GM18519 (cell line): Measurements from ENCODE around the gene EMP1.
A peak's percentile ranks its signal among the peaks of the same experiment; 100 is the strongest.
"Not testable (repeated sequence)": the region's sequence is repeated elsewhere in the genome, so short reads cannot be mapped to it uniquely, and the experiment has no call there.

Experiments
- ATAC-seq: cut with Tn5 transposase; IDR thresholded peaks from one replicate; pipeline ENCODE4 v1.9.1; 2021; ENCODE audit warnings: mild to moderate bottlenecking, moderate library complexity; ENCODE audit not compliant: unreplicated experiment, low FRiP score

EMP1 gene

DNA sequence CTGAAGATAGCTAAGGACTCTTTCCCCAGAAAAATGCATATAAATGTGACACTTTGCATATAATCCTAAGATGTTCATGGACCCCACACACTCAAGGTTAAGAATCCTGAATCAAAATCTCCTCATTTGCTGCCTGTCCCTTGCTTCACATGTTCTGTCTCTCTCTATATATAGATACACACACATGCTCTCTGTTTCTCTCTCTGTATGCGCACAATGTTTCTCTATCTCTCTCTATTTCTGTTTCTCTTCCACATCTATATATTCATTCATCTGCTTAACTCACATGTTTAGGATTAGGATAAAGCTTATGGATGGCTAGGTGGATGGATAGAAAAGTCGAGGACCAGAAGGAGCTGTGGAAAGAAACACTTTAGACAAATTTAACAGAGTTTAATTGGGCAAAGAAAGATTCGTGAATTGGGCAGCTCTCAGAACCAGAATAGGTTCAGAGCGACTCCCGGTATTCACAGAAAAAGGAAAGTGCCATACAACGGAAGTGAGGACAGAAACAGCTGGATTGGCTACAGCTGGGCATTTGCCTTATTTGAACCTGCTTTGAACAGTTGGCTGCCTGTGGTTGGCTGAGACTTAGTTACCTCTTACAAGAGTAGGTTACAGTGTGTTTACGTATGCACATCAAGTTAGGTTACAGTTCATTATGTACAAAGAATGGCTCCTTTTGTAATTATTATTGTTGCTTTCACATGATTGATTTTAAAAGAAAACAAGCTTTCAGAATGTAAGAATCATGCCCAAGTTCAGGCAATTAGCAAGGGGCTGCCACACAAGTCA lies 57.6 kb downstream of the EMP1 start:
- no peak for ATAC-seq

DNA sequence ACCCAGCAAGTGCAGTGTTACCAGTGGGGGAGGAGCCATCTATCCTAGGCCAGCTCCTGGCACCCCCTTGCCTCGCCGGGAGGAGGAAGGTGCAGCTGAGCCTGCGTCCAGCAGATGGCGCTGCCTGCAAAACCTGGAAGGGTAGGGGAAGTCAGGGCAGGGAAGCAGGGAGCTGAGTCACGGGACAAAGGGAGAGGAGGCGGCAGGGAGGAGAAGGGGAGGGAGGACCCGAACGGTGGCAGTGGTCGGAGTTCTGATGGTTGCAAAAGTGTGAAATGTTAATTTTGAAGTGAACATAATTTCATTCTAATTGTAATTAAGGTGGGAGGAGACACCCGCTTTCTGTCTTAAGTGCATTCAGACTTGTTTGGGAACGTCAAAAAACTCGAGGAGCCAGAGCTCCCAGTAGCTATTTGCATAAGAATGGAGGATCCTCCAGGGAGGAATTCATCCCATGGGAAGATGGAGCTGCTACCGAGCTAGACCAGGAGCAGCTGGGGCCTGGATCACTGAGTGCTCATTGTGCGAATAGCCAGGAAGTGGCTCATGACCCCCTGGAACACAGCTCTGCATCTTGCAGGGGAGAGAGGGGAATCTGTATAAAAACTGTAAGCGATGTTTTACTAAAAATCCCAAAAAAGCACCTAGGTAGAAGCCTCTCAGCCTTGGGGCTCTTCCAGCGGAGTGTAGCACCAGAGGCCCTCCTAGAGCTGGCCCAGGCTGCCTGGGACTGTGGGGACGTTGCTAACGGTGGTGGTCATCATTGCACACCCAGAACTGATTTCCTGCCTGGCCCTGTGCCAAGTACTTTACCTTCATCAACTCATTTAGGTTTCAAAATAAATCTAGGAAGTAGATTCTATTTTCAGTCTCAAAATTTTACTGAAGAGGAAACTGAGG lies 59.5 kb downstream of the EMP1 start:
- ATAC-seq = peak; percentile 86

DNA sequence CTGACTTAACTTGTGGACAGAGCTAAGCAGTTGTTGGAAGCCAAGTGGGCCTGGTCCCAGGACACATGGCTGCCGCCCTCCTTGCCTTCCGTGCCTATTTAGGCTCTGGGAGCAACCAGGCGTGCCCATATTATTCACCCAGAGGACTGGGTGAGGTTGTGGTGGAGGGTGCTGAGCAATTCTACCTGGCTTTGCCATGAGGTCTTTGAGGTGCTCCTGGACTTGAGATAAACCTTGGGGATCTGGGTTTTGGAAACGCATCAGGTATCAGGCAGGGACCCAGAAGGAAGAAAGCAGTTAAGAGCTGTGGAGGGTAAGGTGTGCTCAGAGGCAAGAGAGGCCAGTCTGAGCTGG lies 60.1 kb downstream of the EMP1 start:
- no peak for ATAC-seq

DNA sequence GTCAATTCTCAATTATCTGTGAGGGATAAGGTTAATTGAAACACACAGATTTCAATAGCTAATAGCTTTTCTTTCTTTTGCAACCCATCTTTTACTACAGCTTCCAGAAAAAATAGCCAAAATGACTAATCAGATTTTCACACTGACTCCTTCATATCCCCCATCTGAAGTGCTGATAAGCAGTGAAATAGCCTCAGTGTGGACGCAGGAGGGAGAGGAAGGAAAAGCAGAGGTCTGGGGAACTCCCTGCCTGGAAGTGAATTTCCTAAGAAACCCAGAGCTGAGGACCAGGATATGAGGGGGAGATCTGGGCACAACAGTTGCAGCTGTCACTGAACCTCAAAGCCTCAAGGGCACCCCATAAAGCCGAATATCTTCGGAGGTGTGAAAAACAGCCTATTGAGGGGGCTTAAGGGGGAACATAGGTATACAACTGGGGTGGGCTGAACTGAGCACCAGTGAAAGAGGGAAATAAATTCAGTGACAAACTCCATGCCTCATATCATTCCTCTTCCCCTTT lies 60.9 kb downstream of the EMP1 start:
- no peak for ATAC-seq

DNA sequence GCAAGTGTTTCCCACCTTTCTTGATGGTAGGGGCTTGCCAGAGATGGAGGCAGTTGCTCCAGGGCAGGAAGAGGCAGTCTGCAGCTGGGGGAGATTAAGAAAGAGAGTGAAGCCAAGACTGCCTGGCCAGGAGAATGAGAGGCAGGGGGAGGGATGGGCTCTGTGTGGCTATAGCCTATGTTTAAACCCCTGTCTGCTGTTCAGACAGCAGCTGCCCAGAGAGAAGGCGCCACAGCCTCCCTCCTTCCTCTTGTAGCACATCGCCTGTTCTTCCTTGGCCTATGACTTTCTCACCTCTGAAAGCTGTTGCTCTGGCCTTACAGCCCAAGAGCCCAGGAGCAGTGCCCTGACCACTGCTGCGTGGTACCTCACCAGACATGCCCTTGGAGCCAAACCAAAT lies 61.7 kb downstream of the EMP1 start:
- ATAC-seq = no peak

DNA sequence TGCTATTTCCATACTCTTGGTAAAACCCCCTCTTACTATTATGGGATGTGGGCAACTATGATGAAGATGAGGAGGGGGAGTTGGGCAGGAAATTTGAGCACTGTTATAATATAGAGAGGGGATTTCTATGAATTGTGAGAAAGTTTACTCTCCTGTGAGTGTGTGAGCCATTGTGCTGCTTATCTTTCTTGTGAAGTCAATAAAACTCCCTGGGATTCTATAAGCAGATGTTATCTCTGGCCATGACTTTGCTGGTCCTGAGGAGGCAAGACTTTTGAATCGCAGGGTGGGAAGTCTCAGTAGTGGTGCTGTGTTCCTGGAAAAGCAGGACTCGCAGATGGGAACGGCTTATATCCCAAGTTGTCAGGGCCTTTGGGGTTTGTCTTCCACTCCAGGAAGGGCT lies 62.2 kb downstream of the EMP1 start:
- no peak for ATAC-seq

DNA sequence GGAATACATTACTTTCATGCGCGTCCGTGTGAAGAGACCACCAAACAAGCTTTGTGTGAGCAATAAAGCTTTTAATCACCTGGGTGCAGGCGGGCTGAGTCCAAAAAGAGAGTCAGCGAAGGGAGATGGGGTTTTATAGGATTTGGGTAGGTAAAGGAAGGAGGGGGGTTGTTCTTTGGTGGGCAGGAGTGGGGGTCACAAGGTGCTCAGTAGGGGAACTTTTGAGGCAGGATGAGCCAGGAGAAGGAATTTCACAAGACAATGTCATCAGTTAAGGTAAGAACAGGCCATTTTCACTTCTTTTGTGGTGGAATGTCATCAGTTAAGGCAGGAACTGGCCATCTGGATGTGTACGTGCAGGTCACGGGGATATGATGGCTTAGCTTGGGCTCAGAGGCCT lies 63.1 kb downstream of the EMP1 start:
- ATAC-seq = not testable (repeated sequence)

DNA sequence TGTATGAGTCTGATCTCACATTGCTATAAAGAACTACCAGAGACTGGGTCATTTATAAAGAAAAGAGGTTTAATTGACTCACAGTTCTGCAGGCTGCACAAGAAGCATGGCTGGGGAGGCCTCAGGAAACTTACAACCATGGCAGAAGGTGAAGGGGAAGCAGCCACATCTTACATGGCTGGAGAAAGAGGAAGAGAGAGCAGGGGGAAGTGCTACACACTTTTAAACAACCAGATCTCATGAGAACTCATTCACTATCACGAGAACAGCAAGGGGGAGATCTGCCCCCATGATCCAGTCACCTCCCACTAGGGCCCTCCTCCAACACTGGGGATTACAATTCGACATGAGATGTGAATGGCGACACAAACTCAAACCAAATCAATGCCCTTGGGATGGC lies 71.3 kb downstream of the EMP1 start:
- not testable (repeated sequence) for ATAC-seq

DNA sequence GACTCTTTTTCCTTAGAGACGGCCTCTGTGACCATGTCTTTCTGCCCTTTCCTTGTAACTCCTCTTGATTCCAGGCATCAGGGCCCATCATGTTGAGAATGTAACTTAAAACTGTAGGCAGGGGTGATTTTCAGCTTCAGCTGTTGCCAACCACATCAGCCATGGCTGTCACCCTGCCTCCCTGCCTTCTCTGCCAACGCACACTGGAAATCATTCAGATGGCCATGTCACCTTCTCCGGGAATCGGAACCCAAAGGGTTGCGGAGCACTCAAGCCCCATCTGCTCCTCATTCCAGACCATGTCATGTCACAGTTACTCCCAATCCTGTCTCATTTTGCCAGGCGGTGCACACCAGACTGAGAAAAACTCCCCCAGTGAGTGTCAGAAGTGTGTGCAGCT lies 72.1 kb downstream of the EMP1 start:
- no peak for ATAC-seq
